ENCODE data around the gene ZFTA.

- TF ChIP-seq CTCF (IDR thresholded peaks at IDR 0.05; ENCODE audit: low read depth, low read length, poor library complexity, severe bottlenecking) (no peak), EZH2phosphoT487 (IDR thresholded peaks at IDR 0.05; ENCODE audit: borderline replicate concordance, low read length) (no peak)
These were observed 32.3 kb upstream of the ZFTA start for GRCh38 chr11:63800921-63801320.

Data from DOHH2 (cell line).